ENCODE measurements around the gene ADISSP.

Gene ADISSP

DNA sequence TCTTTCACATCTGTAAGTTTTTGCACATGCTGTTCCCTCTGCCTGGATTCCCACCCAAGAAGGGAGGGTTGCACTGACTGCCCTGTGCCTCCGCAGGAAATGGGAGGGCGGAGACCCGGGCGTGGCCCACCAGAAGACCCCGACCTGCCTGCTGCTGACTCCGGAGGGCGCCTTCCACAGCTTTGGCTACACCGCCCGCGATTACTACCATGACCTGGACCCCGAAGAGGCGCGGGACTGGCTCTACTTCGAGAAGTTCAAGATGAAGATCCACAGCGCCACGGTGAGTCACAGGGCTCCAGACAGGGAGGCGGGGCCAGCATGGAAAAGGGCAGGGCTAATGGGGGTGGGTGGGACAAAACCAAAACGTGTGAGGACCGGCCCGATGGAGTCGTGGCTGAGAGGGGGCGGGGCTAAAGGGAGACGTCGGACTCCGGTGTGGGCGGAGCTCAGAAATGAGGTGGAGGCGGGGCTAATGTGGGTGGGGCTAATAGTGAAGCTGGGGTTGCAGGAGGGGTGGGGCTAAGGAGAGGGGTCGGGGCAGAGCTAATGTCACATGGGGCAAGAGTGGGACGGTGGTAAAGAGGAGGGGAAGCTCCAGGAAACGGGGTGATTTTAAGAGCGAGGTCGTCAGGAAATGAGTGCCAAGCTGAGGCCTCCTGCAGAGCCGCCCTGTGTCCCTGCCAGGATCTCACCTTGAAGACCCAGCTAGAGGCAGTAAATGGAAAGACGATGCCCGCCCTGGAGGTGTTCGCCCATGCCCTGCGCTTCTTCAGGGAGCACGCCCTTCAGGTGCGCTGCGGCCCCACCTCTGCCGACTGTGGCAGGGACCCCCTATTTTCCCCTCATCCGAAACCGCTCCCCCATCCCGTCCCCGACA lies 22.5 kb downstream of the ADISSP start:
- peak; percentile 60 for DNase-seq (ENCODE audit: low read depth, low spot score)

DNA sequence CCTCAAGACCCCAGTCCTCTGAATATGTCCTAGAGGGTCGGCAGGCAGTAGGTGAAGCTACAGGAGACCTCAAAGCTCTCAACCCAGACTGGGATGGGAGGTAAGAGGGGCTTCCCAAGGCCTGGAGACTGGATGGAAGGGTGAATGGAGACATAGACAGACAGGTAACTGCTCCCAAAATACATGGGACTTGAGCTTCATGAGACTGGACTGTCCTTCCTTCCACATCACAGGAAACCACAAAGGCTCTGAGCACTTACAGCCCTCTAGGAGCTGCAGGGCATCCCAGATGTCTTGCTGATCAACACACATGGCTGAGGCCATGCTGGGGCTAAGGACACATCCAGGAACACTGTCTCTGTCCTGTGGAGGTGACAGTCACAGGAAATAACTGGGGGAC lies 23.5 kb downstream of the ADISSP start:
- no peak for DNase-seq (ENCODE audit: low read depth, low spot score)
- H3K4me3 ChIP-seq (ENCODE audit: low read length): no peak overlapping the region

More for the DNA sequence above, 22.5 kb downstream of the ADISSP start:
- peak overlapping the region; percentile 13 for H3K4me3 ChIP-seq (ENCODE audit: low read length)

DNA sequence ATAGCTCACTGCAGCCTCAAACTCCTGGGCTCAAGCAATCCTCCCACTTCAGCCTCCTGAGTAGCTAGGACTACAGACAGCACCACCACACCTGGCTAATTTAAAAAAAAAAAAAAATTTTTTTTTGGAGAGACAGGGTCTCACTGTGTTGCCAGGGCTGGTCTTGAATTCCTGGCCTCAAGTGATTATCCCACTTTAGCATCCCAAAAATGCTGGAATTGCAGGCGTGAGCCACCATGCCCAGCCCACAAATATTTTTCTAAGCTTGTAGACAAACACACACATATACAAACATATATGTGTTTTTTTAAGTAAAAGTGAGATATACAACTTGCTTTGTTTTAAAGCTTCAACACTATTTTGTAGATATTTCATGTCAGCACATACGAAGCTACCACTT lies 24.3 kb downstream of the ADISSP start:
- H3K4me3 ChIP-seq (ENCODE audit: low read length): no peak overlapping the region
- no peak for DNase-seq (ENCODE audit: low read depth, low spot score)

DNA sequence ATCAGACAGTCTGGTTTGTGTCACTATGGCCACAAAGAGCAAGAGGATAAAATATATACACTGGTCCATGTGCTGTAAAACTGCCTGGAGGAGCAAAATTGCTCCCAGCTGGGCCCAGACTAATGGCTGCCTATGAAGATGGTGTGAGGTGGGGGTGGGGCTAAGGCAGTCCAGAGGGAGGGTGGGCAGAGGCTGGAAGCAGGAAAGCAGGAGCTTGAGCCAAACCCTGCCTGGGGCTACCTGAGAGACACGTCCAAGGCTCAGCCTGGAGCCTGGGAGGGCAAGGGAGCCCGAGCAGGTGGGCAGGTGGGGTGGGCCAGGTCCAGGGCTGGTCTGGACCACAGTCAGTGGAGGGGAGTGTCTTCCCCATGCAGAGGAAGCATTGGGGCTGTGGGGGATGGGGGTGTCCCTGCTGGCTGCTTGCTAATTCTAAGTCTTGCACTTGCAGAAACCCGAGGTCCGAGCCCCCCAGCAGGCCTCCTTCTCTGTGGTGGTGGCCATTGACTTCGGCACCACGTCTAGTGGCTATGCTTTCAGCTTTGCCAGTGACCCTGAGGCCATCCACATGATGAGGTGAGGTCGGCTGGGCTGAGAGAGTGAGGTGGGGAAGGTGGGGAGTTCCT lies 25.6 kb downstream of the ADISSP start:
- H3K4me3 ChIP-seq (ENCODE audit: low read length): no peak overlapping the region
- DNase-seq (ENCODE audit: low read depth, low spot score): no peak

DNA sequence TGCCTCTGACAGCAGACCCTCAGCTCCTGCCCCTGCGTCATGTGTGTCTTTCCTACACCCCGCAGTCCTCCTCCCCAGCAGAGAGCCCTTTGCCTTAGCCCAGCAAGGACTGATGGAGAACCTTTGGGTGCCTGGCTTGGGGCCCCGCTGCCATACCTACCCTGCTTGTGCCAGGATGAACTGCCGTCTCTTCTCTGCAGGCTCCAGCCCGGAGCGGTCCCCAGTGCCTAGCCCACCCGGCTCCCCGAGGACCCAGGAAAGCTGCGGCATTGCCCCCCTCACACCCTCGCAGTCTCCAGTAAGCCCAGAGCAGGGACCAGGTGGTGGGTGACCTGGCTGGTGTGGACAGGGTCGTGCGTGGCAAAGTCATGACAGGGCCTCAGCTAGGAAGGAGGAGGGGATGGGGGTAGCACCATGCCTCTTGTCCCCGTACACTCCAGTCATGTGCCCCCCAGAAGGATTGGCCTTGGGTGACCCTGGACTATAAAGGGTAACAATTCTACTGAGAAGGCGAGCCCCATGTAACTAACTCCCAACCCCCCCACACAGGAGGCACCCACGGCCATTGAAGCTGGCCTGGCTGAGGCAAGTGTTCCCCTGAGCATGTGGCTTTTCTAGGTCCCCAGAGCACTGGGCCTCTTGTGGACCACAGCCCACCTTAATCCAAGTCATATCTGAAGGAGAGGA lies 26.8 kb downstream of the ADISSP start:
- no peak overlapping the region for H3K4me3 ChIP-seq (ENCODE audit: low read length)
- DNase-seq (ENCODE audit: low read depth, low spot score): no peak

DNA sequence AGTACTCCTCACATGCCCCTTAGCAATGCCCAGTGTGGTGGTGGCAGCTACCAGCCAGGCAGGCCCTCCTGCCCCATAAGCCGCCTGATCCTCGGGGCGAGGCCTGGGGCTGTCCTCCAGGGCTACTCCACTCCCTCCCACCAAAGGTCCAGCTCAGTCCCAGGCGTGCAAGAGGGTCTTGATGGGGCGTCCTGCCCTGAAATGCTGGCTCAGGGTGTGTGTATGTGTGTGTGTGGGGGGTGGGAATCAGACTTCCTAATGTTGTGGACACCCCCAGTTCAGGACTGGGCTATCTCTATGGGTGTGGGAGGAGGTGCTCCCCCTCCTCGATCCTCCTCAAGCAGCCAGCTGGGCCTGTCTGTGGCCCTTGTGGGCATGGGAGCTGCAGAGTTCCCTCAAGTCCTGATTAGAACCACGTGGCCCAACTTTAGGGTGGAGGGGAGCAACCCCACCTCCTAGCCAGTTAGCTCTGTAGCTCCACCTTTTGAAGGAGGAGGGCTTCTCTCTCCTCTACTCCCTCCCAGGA lies 27.6 kb downstream of the ADISSP start:
- H3K4me3 ChIP-seq (ENCODE audit: low read length): no peak overlapping the region
- no peak for DNase-seq (ENCODE audit: low read depth, low spot score)

DNA sequence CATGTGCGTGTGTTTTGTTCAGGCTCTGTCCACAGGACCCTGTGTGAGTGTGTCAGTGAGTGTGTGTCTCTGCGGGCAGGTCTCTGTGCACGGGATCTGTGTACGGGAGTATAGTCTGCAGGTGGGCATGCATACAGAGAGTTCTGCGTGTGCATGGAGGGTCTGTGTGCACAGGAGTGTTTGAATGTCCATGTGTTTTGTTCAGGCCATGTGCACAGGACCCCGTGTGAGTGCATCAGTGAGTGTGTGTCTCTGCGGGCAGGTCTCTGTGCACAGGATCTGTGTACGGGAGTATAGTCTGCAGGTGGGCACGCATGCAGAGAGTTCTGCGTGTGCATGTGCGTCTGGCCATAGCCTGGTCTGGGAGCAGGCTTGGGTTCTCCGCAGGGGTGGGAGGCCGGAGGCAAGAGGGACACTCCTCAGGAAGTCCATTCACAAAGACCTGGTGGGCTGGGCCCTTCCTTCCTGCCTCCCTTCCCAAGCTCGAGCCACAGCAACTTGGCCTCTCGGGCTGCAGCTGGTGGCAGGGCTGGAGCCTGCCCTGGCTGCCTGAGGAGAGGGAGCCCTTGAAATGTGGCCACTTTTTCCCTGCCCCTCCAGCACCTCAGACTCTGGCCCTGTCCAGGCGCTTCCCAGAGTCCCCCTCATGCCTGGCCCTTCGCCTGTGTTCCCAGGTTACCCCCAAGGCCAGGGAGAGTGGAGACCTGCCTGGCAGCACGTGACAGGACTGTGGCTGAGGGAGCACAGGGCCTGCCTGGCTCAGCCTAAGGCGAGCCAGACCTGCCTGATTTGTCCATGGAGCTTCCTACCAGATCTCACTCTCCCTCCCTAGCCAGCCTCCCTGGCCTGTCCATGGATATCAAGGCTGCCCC lies 28.3 kb downstream of the ADISSP start:
- no peak overlapping the region for H3K4me3 ChIP-seq (ENCODE audit: low read length)
- no peak for DNase-seq (ENCODE audit: low read depth, low spot score)

DNA sequence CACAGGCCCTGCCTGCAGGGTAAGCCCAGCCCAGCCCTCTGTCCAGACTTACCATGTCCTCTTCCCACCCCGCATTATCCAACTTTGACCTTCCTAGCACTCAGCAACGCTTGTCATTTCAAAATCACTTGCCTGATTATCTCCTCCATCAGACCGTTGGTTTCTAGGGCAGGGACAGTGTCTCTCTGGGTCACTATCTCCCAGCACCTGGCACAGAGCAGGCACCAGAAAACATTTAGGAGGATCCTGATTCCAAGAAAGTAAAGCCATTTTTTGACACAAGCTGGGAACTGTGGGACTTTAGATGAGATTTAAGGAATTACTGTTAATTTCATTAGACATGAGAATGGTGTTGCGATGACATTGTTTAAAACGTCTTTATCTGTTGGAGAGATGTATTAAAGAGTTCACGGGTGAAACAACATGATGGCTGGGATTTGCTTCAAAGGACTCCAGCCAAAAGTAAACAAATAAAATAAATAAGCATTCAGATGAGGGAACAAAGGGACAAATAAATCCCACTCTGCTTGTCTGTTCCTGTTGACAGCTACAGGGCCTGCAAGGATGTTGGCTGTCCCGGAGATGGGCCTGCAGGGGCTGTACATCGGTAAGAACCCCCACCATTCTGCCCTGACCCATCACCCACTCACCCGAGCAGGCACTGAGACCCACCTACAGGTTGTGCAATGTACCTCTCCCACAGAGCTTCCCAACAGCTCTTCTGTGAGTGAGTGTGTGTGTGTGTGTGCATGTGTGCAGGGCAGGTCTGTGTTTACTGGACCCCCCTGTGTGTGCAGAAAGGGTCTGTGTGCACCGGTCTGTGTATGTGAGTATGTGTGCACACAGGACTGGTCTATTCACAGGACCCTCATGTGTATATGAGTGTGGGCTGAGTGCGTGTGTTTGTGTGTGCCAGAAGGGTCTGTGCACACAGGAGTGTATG lies 29.2 kb downstream of the ADISSP start:
- no peak for DNase-seq (ENCODE audit: low read depth, low spot score)
- H3K4me3 ChIP-seq (ENCODE audit: low read length): no peak overlapping the region

DNA sequence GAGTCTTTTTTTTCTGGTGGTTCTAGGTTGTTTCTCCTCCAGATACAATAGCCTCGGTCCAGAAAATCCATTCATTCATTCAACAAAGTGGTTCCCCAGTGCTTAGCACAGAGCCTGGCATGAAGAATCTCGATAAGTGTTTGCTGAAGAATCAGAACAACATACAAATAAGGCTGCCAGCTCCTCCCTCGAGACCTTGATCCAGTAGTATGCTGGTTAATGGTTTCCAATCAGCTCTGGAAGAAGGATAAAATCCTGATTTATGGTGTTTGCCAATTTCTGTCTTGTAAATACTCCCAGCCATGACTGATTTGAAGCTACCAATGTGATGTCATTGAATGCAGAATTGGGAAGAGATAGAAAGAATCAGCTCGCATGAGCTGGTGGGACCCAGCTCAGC lies 31.8 kb downstream of the ADISSP start:
- no peak for DNase-seq (ENCODE audit: low read depth, low spot score)
- H3K4me3 ChIP-seq (ENCODE audit: low read length): no peak overlapping the region

DNA sequence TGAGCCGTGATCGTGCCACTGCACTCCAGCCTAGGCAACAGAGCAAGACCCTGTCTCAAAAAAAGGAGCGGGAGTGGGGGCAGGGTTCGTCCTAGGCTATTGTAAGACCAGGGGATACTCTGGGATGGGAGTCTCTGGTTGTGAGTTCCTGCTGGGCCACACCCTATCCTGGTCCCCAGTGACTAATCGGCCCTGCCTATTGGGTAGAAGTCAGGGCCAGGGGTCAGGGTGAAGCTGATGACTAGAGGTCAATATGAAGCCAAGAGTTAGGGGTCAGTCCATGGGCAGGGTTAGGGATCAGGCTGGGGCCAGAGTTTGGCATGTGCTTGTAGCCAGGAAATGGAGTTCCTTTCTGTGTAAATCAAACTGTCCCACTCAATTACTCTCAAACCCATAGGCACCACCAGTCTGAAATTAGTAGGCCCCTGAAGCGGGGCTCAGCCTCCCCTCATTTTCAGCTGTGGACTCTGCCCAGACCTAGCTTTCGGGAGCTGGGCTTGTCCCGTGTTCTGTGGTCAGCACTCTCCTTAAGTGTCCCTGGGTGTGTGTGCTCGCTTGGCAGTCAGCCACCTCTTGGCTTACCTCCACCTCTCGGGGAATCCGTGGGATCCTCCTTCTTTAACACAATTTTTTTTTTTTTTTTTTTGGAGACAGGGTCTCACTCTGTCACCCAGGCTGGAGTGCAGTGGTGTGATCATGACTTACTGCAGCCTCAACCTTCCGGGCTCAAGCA lies 33.3 kb downstream of the ADISSP start:
- DNase-seq (ENCODE audit: low read depth, low spot score): no peak

DNA sequence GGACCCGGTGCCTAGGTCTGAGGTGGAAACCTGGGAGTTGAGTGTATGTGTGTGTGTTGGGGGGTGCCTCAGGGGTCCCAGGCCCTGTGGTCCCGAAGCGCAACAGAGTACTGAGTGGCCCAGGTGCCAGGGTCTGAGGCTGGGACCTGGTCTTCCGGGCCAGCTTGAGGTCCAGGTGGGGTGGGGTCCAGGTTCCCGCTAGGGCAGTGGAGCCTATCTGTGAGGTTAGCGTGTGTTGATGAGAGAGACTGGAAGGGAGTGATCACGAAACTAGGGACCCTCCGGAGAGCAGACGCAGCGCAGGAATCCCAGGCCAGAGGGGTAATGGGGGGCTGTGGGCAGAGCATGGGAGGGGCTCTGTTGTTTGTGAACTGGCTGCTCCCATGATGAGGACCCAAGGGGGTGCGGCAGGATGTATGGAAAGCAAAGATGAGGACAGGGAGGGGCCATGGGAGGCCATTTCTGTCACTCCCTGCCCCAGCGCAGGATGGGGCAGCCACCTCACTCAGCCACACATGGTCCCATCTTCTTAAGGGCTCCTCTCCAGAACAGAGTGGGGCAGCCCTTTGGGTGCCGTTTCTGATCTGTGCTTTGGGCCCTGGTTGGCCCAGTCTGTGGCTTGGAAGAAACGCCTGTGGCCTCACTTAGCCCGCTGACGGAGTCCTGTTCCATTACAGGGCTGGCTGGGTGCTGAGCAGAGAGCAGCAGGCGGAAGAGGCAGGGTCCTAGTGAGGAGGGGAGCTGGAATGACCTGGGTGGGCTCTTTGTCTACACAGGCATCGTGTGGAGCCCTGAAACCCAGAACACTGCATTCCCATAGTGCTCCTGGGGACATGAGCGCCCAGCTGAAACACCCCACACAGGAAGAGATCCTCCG lies 34.2 kb downstream of the ADISSP start:
- H3K4me3 ChIP-seq (ENCODE audit: low read length): no peak overlapping the region
- DNase-seq (ENCODE audit: low read depth, low spot score): no peak

More for the DNA sequence above, 33.3 kb downstream of the ADISSP start:
- H3K4me3 ChIP-seq (ENCODE audit: low read length): no peak overlapping the region

DNA sequence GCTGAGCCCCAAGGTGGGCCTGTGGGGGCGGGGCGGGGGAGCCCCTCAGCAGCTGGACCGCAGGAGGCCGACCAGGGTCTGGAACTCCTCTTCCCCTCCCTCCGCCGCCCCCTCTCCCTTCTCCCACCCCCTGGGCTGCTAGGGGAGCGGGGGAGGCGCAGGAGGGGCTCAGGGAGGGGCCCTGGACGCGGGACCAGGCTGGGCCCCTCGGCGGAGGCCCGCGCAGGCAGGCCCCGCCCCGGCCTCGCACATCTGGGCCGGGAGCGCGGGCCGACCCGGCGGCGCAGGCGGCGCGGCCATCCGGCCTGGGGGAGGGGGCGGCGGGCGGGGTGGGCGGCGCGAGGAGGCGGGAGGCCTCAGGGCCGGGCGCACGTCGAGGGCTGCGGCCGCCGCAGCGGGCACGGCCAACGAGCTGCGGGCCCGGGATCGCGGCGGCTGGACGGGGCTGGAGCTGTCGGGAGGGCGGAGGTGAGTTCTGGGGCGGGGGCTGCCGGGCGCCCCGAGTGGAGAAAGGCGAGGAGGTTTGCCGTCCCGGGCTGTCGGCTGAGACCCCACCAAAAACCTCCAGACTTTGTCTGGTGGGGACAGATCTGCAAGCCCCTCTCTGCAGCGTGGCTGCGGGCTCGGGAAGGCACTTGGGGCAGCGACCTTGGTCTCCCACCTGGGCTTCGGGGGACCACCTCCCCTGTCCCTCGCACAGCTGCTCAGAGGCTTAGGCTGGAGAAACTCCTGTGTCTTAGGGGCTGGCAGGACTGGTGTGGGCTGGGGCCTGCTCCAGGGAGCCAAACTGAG lies 35.0 kb downstream of the ADISSP start, which contains the start of gene HSPA12B:
HSPA12B (plus strand) TSS at position 359 of the 792 bp plus-strand sequence. CDS start 5,990 bp downstream, outside the sequence.
- H3K4me3 ChIP-seq (ENCODE audit: low read length): no peak within 1 kb of the TSS

DNA sequence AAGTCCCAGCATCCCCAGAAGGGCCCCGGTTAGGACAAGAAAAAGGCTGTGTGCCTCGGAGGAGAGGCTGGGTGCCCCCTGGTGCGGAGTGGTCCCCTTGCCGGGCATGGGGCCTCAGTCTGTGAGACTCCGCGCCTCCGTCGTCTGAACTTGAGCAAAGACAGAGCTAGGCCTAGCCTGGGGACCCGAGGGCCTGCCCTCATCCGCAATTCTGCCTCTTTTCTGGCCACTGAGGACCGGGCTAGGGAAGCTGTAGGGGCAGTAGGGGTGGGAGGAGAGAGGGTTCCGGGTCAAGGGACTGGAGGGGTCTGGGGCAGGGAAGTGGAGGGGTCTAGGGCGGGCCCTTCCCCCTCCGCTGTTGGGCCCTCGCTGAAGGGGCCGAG lies 35.6 kb downstream of the ADISSP start:
- no peak overlapping the region for H3K4me3 ChIP-seq (ENCODE audit: low read length)
- no peak for DNase-seq (ENCODE audit: low read depth, low spot score)

More for the DNA sequence above, 35.0 kb downstream of the ADISSP start, which contains the start of gene HSPA12B:
- DNase-seq (ENCODE audit: low read depth, low spot score): no peak

DNA sequence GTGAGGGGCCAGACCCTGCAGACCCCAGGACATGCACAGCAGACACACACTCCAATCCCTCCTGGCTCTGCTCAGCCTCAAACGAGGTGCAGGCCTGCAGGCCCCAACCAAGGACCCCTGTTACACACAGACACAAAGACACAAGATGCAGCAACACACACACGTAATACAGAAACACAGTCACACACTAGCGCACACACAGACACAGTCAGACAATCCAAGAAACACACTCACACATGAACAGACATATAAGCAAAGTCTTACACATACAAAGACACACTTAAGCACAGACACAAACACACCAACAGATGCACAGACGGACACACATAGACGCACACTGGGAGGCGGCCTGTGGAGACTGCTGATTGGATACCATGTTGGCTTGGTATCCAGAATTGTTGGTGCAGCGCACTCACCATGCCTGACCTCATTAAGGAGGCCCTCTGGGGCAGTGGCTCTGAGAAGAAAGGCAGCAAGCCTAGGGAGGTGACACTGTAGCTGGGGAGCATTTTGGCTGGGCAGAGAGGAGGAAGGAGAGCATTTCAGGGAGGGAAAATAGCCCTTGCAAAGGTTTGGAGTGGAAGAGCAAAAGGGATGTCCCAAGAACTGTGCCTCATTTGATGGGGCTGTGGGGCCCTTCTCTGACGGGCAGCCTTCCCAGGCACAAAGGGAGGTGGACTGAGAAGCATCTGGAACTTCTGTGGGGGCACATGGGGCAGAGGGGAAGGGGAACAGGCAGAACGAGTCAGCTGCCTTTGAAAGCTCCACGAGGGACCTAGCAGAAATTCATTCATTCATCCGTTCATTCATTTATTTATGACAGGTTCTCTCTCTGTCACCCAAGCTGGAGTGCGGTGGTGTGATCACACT lies 36.5 kb downstream of the ADISSP start:
- no peak overlapping the region for H3K4me3 ChIP-seq (ENCODE audit: low read length)
- no peak for DNase-seq (ENCODE audit: low read depth, low spot score)

All from Jurkat, Clone E6-1 (cell line).